IMR-90 (cell line): ENCODE results near the gene RHAG. TPM values are rescaled to one million over a fixed set of nuclear protein-coding genes. Genes with fewer than 3 reads are reported as not detected.

ENCODE experiments used
- ATAC-seq: fragments of 200-7000 bp; cut with Tn5 transposase; 2 replicates; pipeline ENCODE4 v1.9.1; 2020; ENCODE audit warnings: low read depth, mild to moderate bottlenecking, moderate library complexity
- BruUV-seq: library from RNA; stranded (reverse); fragments of 400-500 nt; replicated peaks from 2 replicates; lab custom pipeline; 2021; lab: Mats Ljungman, UMichigan
- CTCF ChIA-PET: fragments of 300-600 bp; formaldehyde crosslinking; extraction: SDS; loops from one replicate; lab custom pipeline; 2021; ENCODE audit warnings: antibody characterized with exemption; lab: Yijun Ruan, JAX
- POLR2A ChIA-PET: fragments of 300-600 bp; sonication (Branson Sonifier 250); formaldehyde crosslinking; loops from one replicate; lab custom pipeline; 2022; ENCODE audit warnings: antibody characterized with exemption; ENCODE audit not compliant: unreplicated experiment; lab: Charles Lee
- DNase-seq: peaks from one replicate; pipeline ENCODE4 v3.0.0; 2013
- H2AFZ ChIP-seq: replicated peaks from 2 replicates; pipeline ENCODE3; 2013; ENCODE audit warnings: low read length, mild to moderate bottlenecking; ENCODE audit not compliant: poor library complexity
- H2AK5ac ChIP-seq: 2 replicates; pipeline ENCODE4 v1.6.1; 2013; ENCODE audit warnings: low read depth, low read length, inconsistent platforms
- H2AK9ac ChIP-seq: replicated peaks from 2 replicates; pipeline ENCODE3; 2013; ENCODE audit warnings: mild to moderate bottlenecking, low read depth, low read length, moderate library complexity; ENCODE audit not compliant: poor library complexity
- H2BK120ac ChIP-seq: 2 replicates; pipeline ENCODE4 v1.6.1; 2013; ENCODE audit warnings: low read depth, low read length, inconsistent platforms
- H2BK15ac ChIP-seq: 3 replicates; pipeline ENCODE4 v1.6.1; 2013; ENCODE audit warnings: low read depth, low read length, inconsistent platforms
- H2BK20ac ChIP-seq: 2 replicates; pipeline ENCODE4 v1.6.1; 2013; ENCODE audit warnings: low read depth, mild to moderate bottlenecking, inconsistent platforms, low read length, moderate library complexity
- H2BK5ac ChIP-seq: 2 replicates; pipeline ENCODE4 v1.6.1; 2013; ENCODE audit warnings: mild to moderate bottlenecking, low read depth, low read length, inconsistent platforms; ENCODE audit not compliant: poor library complexity, severe bottlenecking
- H3K14ac ChIP-seq: replicated peaks from 2 replicates; pipeline ENCODE4 v1.6.1; 2013; ENCODE audit warnings: low read depth, low read length, inconsistent platforms
- H3K18ac ChIP-seq: 2 replicates; pipeline ENCODE4 v1.6.1; 2013; ENCODE audit warnings: low read depth, low read length, control low read depth
- H3K23ac ChIP-seq: 2 replicates; pipeline ENCODE4 v1.6.1; 2013; ENCODE audit warnings: low read depth, low read length, inconsistent platforms
- H3K27ac ChIP-seq: 2 replicates; pipeline ENCODE4 v1.5.1; 2013; ENCODE audit warnings: mild to moderate bottlenecking, control low read depth, low read length; ENCODE audit not compliant: insufficient read depth
- H3K27me3 ChIP-seq: 2 replicates; pipeline ENCODE4 v1.6.1; 2013; ENCODE audit warnings: low read length; ENCODE audit not compliant: control insufficient read depth, insufficient read depth
- H3K36me3 ChIP-seq: 2 replicates; pipeline ENCODE4 v1.6.1; 2013; ENCODE audit warnings: low read length, mixed read lengths; ENCODE audit not compliant: control insufficient read depth, insufficient read depth
- H3K4ac ChIP-seq: 2 replicates; pipeline ENCODE4 v1.6.1; 2013; ENCODE audit warnings: low read depth, low read length, inconsistent platforms
- H3K4me1 ChIP-seq: 2 replicates; pipeline ENCODE4 v1.6.1; 2013; ENCODE audit warnings: low read length, mixed read lengths; ENCODE audit not compliant: control insufficient read depth, insufficient read depth
- H3K4me2 ChIP-seq: 2 replicates; pipeline ENCODE4 v1.6.1; 2013; ENCODE audit warnings: low read depth, mild to moderate bottlenecking, control low read depth, low read length, moderate library complexity
- H3K4me3 ChIP-seq: 2 replicates; pipeline ENCODE4 v1.5.1; 2013; ENCODE audit warnings: low read depth, mild to moderate bottlenecking, control low read depth, low read length, moderate library complexity; ENCODE audit not compliant: insufficient read depth
- H3K56ac ChIP-seq: 2 replicates; pipeline ENCODE4 v1.6.1; 2013; ENCODE audit warnings: low read length, inconsistent platforms; ENCODE audit not compliant: insufficient read depth; ENCODE audit errors: extremely low read depth
- H3K79me1 ChIP-seq, 2 experiments: 2 replicates each; pipeline ENCODE4 v1.6.1; 2013; ENCODE audit warnings: low read length in 2 of 2, inconsistent platforms in 1 of 2, low read depth in 1 of 2
- H3K9ac ChIP-seq: 2 replicates; pipeline ENCODE4 v1.6.1; 2013; ENCODE audit warnings: low read depth, low read length, control low read depth
- H3K9me1 ChIP-seq: 2 replicates; pipeline ENCODE4 v1.6.1; 2013; ENCODE audit warnings: low read length, inconsistent platforms; ENCODE audit not compliant: insufficient read depth
- H3K9me3 ChIP-seq: 2 replicates; pipeline ENCODE4 v1.6.1; 2013; ENCODE audit warnings: low read length; ENCODE audit not compliant: control insufficient read depth, insufficient read depth
- H4K20me1 ChIP-seq: 2 replicates; pipeline ENCODE4 v1.6.1; 2013; ENCODE audit warnings: low read length, inconsistent platforms; ENCODE audit not compliant: insufficient read depth
- H4K5ac ChIP-seq: 2 replicates; pipeline ENCODE4 v1.6.1; 2013; ENCODE audit warnings: mild to moderate bottlenecking, low read depth, low read length, control low read depth
- H4K8ac ChIP-seq, 2 experiments: 2 replicates each; pipeline ENCODE4 v1.6.1; 2013; ENCODE audit warnings: low read depth in 2 of 2, low read length in 2 of 2, control low read depth in 1 of 2, inconsistent platforms in 1 of 2
- H4K91ac ChIP-seq: 2 replicates; pipeline ENCODE4 v1.6.1; 2013; ENCODE audit warnings: low read depth, low read length, inconsistent platforms; ENCODE audit not compliant: insufficient read depth
- BHLHE40 ChIP-seq: fragments of 150-350 bp; IDR thresholded peaks from 2 replicates; pipeline ENCODE4 v1.6.1; 2016; ENCODE audit warnings: mild to moderate bottlenecking, low read depth, low read length
- CEBPB ChIP-seq: IDR thresholded peaks from 2 replicates; pipeline ENCODE4 v1.6.1; 2012; ENCODE audit warnings: low read depth, low read length, improper control_type of control experiment
- CHD1 ChIP-seq: IDR thresholded peaks from 2 replicates; pipeline ENCODE4 v1.6.1; 2012; ENCODE audit warnings: low read depth, low read length, improper control_type of control experiment
- ELK1 ChIP-seq: fragments of 150-350 bp; IDR thresholded peaks from 2 replicates; pipeline ENCODE4 v1.6.1; 2016; ENCODE audit warnings: low read depth, mild to moderate bottlenecking, low read length, moderate library complexity, borderline replicate concordance
- FOS ChIP-seq: fragments of 150-350 bp; IDR thresholded peaks from 2 replicates; pipeline ENCODE4 v1.6.1; 2016; ENCODE audit warnings: low read depth, low read length
- MAFK ChIP-seq: IDR thresholded peaks from 2 replicates; pipeline ENCODE4 v1.6.1; 2012; ENCODE audit warnings: low read depth, low read length, improper control_type of control experiment
- MAZ ChIP-seq: IDR thresholded peaks from 2 replicates; pipeline ENCODE4 v1.6.1; 2012; ENCODE audit warnings: low read depth, mild to moderate bottlenecking, low read length, improper control_type of control experiment, moderate library complexity, borderline replicate concordance
- MXI1 ChIP-seq: IDR thresholded peaks from 2 replicates; pipeline ENCODE4 v1.6.1; 2012; ENCODE audit warnings: low read depth, mild to moderate bottlenecking, low read length, moderate library complexity, borderline replicate concordance
- NFE2L2 ChIP-seq: fragments of 150-350 bp; IDR thresholded peaks from 2 replicates; pipeline ENCODE4 v1.6.1; 2016; ENCODE audit warnings: low read depth, mild to moderate bottlenecking, low read length
- POLR2A ChIP-seq: IDR thresholded peaks from 2 replicates; pipeline ENCODE4 v1.6.1; 2012; ENCODE audit warnings: mild to moderate bottlenecking, low read depth, low read length
- RAD21 ChIP-seq: IDR thresholded peaks from 2 replicates; pipeline ENCODE4 v1.6.1; 2012; ENCODE audit warnings: low read length, improper control_type of control experiment
- RCOR1 ChIP-seq: IDR thresholded peaks from 2 replicates; pipeline ENCODE4 v1.6.1; 2012; ENCODE audit warnings: mild to moderate bottlenecking, low read length, improper control_type of control experiment; ENCODE audit not compliant: insufficient replicate concordance
- RFX5 ChIP-seq: IDR thresholded peaks from 2 replicates; pipeline ENCODE4 v1.8.0; 2012; ENCODE audit warnings: low read depth, mild to moderate bottlenecking, low read length, moderate library complexity
- SMC3 ChIP-seq: fragments of 150-350 bp; IDR thresholded peaks from 2 replicates; pipeline ENCODE4 v1.6.1; 2016; ENCODE audit warnings: low read depth, mild to moderate bottlenecking, antibody characterized with exemption, low read length, moderate library complexity
- WGBS, 2 experiments: methylation state at CpG; one replicate each; pipeline versions ENCODE4 v1.1.5 to v1.1.7; 2013; ENCODE audit warnings: missing lambda C conversion rate in 2 of 2; ENCODE audit not compliant: insufficient read length in 1 of 2; ENCODE audit errors: extremely low coverage in 2 of 2; 5-methylcytosine and 5-hydroxymethylcytosine counted together
- dilution Hi-C: fragments of 300-500 bp; cut with HindIII; formaldehyde crosslinking; loops from one replicate; pipeline ENCODE4 v1.14.3; 2018; ENCODE audit warnings: low sequenced_read_pairs; ENCODE audit not compliant: unreplicated experiment
- in situ Hi-C: fragments of 300-500 bp; cut with MboI; formaldehyde crosslinking; loops from 3 replicates; pipeline ENCODE4 v1.14.3; 2019; ENCODE audit warnings: low sequenced_read_pairs, inconsistent platforms, mixed read lengths
- intact Hi-C: fragments of 100-400 bp; cut with micrococcal nuclease; formaldehyde crosslinking; loops from 2 replicates; pipeline ENCODE4 v1.10.0; 2022
- polyA plus RNA-seq, 3 experiments: library from polyadenylated mRNA; depleted of rRNA; stranded (reverse); fragments of >200 nt; gene quantifications; 2 replicates each; pipeline ENCODE4 v1.2.3, GENCODE V29; 2012; ENCODE audit warnings: low replicate concordance in 1 of 3
- total RNA-seq: library from RNA; depleted of rRNA; stranded (reverse); fragments of >200 nt; gene quantifications from 2 replicates; pipeline ENCODE4 v1.2.3, GENCODE V29; 2012
- TF ChIP-seq, protein P1 (sequence below): fragments of 150-350 bp; IDR thresholded peaks from 2 replicates; pipeline ENCODE4 v1.6.1; 2017; ENCODE audit warnings: mild to moderate bottlenecking, antibody characterized with exemption, low read length, low read depth
- TF ChIP-seq, protein P2 (sequence below): conservative IDR thresholded peaks from 2 replicates; pipeline ENCODE4 v1.5.1; 2012; ENCODE audit warnings: mild to moderate bottlenecking, low read depth, low read length, improper control_type of control experiment

RHAG gene
- total and polyA plus RNA-seq, 2 of the 4 experiments (the other 2 are of a cell fraction), result not detected

DNA sequence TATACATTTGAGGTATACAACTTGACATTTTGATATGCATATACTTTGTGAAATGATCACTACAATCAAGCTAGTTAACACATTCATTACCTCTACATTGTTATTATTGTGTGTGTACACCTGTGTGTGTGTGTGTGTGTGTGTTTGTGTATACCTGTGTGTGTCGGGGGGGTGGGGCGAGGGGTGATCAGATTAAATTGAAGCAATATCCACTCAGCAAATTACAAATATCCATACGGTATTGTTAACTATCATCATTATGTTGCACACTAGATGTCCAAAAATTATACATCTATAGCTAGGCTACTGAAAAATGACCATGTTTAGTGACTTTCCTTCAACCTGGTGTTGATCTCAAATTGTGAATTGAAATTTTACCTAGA, 1.8 kb downstream of the RHAG start:
- POLR2A ChIA-PET, result no interaction called here
- Histone ChIP-seq H3K4me3 (no peak overlapping the region), H3K23ac (no peak overlapping the region), H3K36me3 (no peaks in the 10 kb centered on the region), H3K14ac (no peak overlapping the region), H3K27ac (no peak overlapping the region), H4K20me1 (no peaks in the 10 kb centered on the region), H3K27me3 (no peaks in the 10 kb centered on the region), H3K79me1 (no peaks in the 10 kb centered on the region), H4K5ac (no peak overlapping the region), H2AFZ (no peak overlapping the region), H3K9ac (no peak overlapping the region), H2AK9ac (no peak overlapping the region), H4K8ac (no peak overlapping the region), H3K9me3 (no peaks in the 10 kb centered on the region), H3K4me2 (no peak overlapping the region), H3K4me1 (no peaks in the 10 kb centered on the region), H3K56ac (no peak overlapping the region), H2AK5ac (no peak overlapping the region), H2BK5ac (no peak overlapping the region), H2BK20ac (no peak overlapping the region), H3K9me1 (no peaks in the 10 kb centered on the region), H2BK120ac (no peak overlapping the region), H3K18ac (no peak overlapping the region), H4K91ac (no peak overlapping the region), H3K4ac (no peak overlapping the region), H2BK15ac (no peak overlapping the region)
- dilution Hi-C loops (no loop called here), intact Hi-C loops (no loop called here), in situ Hi-C loops (no loop called here)
- BruUV-seq, result no TSS peak
- CTCF ChIA-PET, result no interaction called here
- TF ChIP-seq CEBPB, result no peak
- no peak for TF ChIP-seq BHLHE40
- TF ChIP-seq, protein P1, sequence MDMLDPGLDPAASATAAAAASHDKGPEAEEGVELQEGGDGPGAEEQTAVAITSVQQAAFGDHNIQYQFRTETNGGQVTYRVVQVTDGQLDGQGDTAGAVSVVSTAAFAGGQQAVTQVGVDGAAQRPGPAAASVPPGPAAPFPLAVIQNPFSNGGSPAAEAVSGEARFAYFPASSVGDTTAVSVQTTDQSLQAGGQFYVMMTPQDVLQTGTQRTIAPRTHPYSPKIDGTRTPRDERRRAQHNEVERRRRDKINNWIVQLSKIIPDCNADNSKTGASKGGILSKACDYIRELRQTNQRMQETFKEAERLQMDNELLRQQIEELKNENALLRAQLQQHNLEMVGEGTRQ, result no peak
- TF ChIP-seq, protein P2, sequence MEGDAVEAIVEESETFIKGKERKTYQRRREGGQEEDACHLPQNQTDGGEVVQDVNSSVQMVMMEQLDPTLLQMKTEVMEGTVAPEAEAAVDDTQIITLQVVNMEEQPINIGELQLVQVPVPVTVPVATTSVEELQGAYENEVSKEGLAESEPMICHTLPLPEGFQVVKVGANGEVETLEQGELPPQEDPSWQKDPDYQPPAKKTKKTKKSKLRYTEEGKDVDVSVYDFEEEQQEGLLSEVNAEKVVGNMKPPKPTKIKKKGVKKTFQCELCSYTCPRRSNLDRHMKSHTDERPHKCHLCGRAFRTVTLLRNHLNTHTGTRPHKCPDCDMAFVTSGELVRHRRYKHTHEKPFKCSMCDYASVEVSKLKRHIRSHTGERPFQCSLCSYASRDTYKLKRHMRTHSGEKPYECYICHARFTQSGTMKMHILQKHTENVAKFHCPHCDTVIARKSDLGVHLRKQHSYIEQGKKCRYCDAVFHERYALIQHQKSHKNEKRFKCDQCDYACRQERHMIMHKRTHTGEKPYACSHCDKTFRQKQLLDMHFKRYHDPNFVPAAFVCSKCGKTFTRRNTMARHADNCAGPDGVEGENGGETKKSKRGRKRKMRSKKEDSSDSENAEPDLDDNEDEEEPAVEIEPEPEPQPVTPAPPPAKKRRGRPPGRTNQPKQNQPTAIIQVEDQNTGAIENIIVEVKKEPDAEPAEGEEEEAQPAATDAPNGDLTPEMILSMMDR, result no peak
- no peak for TF ChIP-seq RAD21
- TF ChIP-seq MXI1, result no peak
- TF ChIP-seq CHD1, result no peak
- TF ChIP-seq MAZ, result no peak
- no peak for TF ChIP-seq RFX5
- no peak for TF ChIP-seq SMC3
- TF ChIP-seq POLR2A, result no peak
- TF ChIP-seq NFE2L2, result no peak
- TF ChIP-seq MAFK, result no peak
- no peak for TF ChIP-seq RCOR1
- no peak for TF ChIP-seq ELK1
- no peak for TF ChIP-seq FOS
- DNase-seq (no peak), ATAC-seq (no peak)
- no CpG with 5 or more reads among the region's 3 CpGs for WGBS, 2 experiments
